ENCODE results near the gene AGPAT4. TPM values are rescaled to one million over a fixed set of nuclear protein-coding genes. Genes with fewer than 3 reads are reported as not detected.
"Not testable (repeated sequence)": the region's sequence is repeated elsewhere in the genome, so short reads cannot be mapped to it uniquely, and the experiment has no call there.

The AGPAT4 gene
- total and polyA plus RNA-seq, 5 donors = 1.5 to 5.1 (median 3.1) TPM

DNA sequence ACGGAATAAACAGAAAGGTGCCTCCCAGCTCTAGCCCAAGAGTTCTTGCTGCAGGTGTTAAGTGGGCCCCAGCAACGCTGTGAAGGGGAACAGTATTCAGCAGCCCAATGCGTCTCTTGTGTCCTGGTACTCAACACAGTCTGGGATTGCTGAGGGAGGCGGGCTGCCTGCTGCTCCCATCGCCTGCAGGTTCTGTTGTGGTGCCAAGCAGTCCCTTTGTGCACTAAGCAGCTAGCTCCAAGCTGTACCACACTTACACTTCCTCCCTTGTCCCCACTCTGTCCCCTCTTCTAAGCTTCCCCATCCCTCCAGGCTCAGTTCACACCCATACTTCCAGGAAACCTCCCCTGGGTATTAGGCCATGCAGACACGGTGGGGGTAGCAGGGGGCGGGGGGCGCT lies 92.7 kb downstream of the AGPAT4 start:
- ATAC-seq (no peak), DNase-seq (no peak)
- Histone ChIP-seq H3K27me3 (ENCODE audit: control insufficient read depth, insufficient read depth) (no peaks in the 10 kb centered on the region), H3K4me1 (ENCODE audit: control insufficient read depth, insufficient read depth, low read length) (no peaks in the 10 kb centered on the region), H3K4me3 (ENCODE audit: low read length) (no peak overlapping the region), H3K9me3 (ENCODE audit: control insufficient read depth, low read length) (no peaks in the 10 kb centered on the region), H3K27ac (ENCODE audit: low read length) (no peak overlapping the region)
- intact Hi-C loops (cut with DNase I) = no loop called here
- WGBS = 88% methylated on average over 8 of the region's 8 CpGs

DNA sequence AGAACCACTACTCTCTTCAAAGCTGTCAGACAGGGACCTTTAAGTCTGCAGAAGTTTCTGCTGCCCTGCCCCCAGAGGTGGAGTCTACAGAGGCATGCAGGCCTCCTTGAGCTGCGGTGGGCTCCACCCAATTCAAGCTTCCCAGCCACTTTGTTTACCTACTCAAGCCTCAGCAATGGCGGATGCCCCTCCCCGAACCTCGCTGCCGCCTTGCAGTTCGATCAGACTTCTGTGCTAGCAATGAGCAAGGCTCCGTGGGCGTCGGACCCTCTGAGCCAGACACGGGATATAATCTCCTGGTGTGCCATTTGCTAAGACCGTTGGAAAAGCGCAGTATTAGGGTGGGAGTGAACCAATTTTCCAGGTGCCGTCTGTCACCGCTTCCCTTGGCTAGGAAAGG lies 95.7 kb downstream of the AGPAT4 start:
- intact Hi-C loops (cut with DNase I); H3K9me3 ChIP-seq (ENCODE audit: control insufficient read depth, low read length); H3K27me3 ChIP-seq (ENCODE audit: control insufficient read depth, insufficient read depth); DNase-seq; ATAC-seq; H3K4me1 ChIP-seq (ENCODE audit: control insufficient read depth, insufficient read depth, low read length); H3K27ac ChIP-seq (ENCODE audit: low read length); H3K4me3 ChIP-seq (ENCODE audit: low read length): not testable (repeated sequence)
- WGBS = 99% methylated on average over 14 of the region's 14 CpGs

DNA sequence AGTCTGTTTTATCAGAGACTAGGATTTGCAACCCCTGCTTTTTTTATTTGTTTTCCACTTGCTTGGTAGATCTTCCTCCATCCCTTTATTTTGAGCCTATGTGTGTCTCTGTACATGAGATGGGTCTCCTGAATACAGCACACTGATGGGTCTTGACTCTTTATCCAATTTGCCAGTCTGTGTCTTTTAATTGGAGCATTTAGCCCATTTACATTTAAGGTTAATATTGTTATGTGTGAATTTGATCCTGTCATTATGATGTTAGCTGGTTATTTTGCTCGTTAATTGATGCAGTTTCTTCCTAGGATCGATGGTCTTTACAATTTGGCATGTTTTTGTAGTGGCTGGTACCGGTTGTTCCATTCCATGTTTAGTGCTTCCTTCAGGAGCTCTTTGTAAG lies 97.4 kb downstream of the AGPAT4 start:
- DNase-seq; H3K27ac ChIP-seq (ENCODE audit: low read length); intact Hi-C loops (cut with DNase I); H3K9me3 ChIP-seq (ENCODE audit: control insufficient read depth, low read length); H3K4me1 ChIP-seq (ENCODE audit: control insufficient read depth, insufficient read depth, low read length); ATAC-seq; H3K27me3 ChIP-seq (ENCODE audit: control insufficient read depth, insufficient read depth); H3K4me3 ChIP-seq (ENCODE audit: low read length): not testable (repeated sequence)
- WGBS = over 99% methylated on average over 3 of the region's 3 CpGs

DNA sequence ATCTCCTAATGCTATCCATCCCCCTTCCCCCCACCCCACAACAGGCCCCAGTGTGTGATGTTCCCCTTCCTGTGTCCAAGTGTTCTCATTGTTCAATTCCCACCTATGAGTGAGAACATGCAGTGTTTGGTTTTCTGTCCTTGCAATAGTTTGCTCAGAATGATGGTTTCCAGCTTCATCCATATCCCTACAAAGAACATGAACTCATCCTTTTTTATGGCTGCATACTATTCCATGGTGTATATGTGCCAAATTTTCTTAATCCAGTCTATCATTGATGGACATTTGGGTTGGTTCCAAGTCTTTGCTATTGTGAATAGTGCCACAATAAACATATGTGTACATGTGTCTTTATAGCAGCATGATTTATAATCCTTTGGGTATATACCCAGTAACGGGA lies 101.1 kb downstream of the AGPAT4 start:
- H3K27ac ChIP-seq (ENCODE audit: low read length); H3K4me1 ChIP-seq (ENCODE audit: control insufficient read depth, insufficient read depth, low read length); ATAC-seq; intact Hi-C loops (cut with DNase I); DNase-seq; H3K4me3 ChIP-seq (ENCODE audit: low read length); H3K27me3 ChIP-seq (ENCODE audit: control insufficient read depth, insufficient read depth); H3K9me3 ChIP-seq (ENCODE audit: control insufficient read depth, low read length): not testable (repeated sequence)
- WGBS = 11% methylated on average over 1 of the region's 1 CpG

DNA sequence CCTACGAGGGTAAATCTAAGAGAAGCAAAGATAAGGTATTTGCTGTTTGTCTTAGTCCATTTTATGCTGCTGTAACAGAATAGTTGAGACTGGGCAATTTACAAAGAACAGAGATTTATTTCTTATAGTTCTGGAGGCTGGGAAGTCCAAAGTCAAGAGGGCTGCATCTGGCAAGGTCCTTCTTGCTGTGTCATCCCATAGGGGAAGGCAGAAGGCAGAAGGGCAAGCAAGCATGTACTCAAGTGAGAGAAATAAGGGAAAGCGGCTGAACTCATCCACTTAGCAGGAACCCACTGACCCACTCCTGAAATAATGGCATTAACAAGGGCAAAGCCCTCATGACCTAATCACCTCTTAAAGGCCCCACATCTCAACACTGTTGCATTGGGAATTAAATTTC lies 102.7 kb downstream of the AGPAT4 start:
- no peaks in the 10 kb centered on the region for H3K27me3 ChIP-seq (ENCODE audit: control insufficient read depth, insufficient read depth)
- H3K4me1 ChIP-seq (ENCODE audit: control insufficient read depth, insufficient read depth, low read length) = no peaks in the 10 kb centered on the region
- no peak overlapping the region for H3K27ac ChIP-seq (ENCODE audit: low read length)
- H3K4me3 ChIP-seq (ENCODE audit: low read length) = no peak overlapping the region
- 92% methylated on average over 2 of the region's 2 CpGs for WGBS
- no peak for DNase-seq
- no peaks in the 10 kb centered on the region for H3K9me3 ChIP-seq (ENCODE audit: control insufficient read depth, low read length)
- intact Hi-C loops (cut with DNase I) = no loop called here
- no peak for ATAC-seq

DNA sequence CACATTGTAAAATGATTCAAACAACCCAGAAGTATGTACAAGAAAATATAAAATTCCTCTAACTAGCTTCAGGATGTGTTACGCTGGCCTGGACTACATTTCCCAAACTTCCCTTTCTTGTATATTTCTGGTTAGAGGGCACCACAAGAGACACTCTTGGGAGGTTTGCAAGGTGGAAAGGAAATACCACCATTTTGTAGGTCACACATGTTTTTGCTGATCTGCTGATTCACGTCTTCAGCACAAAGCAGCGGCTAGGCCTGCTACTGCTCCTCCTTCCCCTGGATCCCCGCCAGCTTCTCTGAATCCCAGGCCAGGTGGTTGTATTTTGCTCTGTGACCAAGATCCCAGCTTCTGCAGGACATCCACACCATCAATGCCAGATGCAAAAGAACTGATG lies 104.2 kb downstream of the AGPAT4 start:
- intact Hi-C loops (cut with DNase I) = loop anchor here in 1 of 4 donors (10.0 kb wide), 1 partner anchor 205 kb away; no protein-coding TSS in a partner anchor
- 66% methylated on average over 4 of the region's 4 CpGs for WGBS
- no peak overlapping the region for H3K27ac ChIP-seq (ENCODE audit: low read length)
- no peaks in the 10 kb centered on the region for H3K9me3 ChIP-seq (ENCODE audit: control insufficient read depth, low read length)
- no peaks in the 10 kb centered on the region for H3K4me1 ChIP-seq (ENCODE audit: control insufficient read depth, insufficient read depth, low read length)
- peak in 1 of 3 donors; percentile 45 for DNase-seq
- ATAC-seq = no peak
- H3K27me3 ChIP-seq (ENCODE audit: control insufficient read depth, insufficient read depth) = no peaks in the 10 kb centered on the region
- no peak overlapping the region for H3K4me3 ChIP-seq (ENCODE audit: low read length)

- H3K27ac ChIP-seq (ENCODE audit: low read length) = no peak overlapping the region
- ATAC-seq = no peak
- DNase-seq = no peak
- no peaks in the 10 kb centered on the region for H3K9me3 ChIP-seq (ENCODE audit: control insufficient read depth, low read length)
- no peaks in the 10 kb centered on the region for H3K27me3 ChIP-seq (ENCODE audit: control insufficient read depth, insufficient read depth)
- 94% methylated on average over 2 of the region's 2 CpGs for WGBS
- intact Hi-C loops (cut with DNase I) = loop anchor here in 1 of 4 donors (10.0 kb wide), 1 partner anchor 206 kb away; no protein-coding TSS in a partner anchor
- no peak overlapping the region for H3K4me3 ChIP-seq (ENCODE audit: low read length)
- no peaks in the 10 kb centered on the region for H3K4me1 ChIP-seq (ENCODE audit: control insufficient read depth, insufficient read depth, low read length)
Observed at GRCh38 chr6:161169035-161169434, 104.8 kb downstream of the AGPAT4 start.

DNA sequence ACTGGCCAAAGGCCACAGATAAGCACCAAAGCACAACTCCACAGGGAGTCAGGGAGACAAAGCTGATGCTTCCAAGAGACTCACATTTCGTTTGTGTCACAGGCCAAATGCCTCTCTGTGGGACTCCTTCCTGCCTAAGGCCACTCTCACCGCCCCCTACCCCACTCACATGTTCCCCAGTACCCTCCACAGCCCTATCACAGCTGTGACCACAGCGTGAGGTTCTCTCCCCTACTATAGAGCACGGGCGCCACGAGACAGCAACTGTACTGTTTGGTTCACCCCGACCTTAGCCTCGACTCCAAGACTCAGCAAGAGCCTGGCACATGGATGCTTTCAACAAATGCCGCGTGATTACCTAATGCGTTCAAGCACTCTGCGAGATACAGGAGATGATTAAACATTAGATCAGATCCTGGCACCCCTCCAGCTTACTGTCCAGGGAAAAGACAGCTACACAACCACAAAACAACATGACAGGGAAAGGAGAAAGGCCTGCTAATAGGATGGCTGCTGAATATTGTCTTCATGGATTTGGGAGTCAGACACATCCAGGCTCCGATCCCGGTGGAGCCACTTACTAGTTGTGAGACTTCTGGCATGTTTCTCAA lies 105.5 kb downstream of the AGPAT4 start:
- intact Hi-C loops (cut with DNase I) = loop anchor here in 1 of 4 donors (10.0 kb wide), 1 partner anchor 206 kb away; no protein-coding TSS in a partner anchor
- no peak for DNase-seq
- H3K4me3 ChIP-seq (ENCODE audit: low read length) = no peak overlapping the region
- 63% methylated on average over 14 of the region's 14 CpGs for WGBS
- H3K4me1 ChIP-seq (ENCODE audit: control insufficient read depth, insufficient read depth, low read length) = no peaks in the 10 kb centered on the region
- peak in 1 of 2 donors; percentile 51 for ATAC-seq
- H3K27ac ChIP-seq (ENCODE audit: low read length) = no peak overlapping the region
- H3K27me3 ChIP-seq (ENCODE audit: control insufficient read depth, insufficient read depth) = no peaks in the 10 kb centered on the region
- no peaks in the 10 kb centered on the region for H3K9me3 ChIP-seq (ENCODE audit: control insufficient read depth, low read length)

DNA sequence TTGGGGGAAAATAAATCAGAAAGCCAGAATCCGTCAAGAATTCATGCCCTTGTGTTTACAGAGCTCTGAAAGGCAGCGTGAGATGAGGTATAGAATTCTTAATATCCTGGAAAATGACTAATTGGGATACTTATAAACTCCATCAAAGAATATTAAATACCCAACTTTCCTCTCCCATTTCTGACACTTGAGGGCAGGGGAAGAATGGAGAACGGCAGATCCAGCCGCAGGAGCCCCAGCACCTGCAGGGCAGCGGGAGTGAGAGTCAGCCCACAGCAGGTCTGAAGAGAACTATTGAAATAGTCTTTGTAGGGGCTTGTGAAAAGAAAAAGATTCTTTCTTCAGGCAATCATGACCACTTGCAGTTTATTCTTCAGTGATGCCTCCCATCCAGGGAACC lies 107.2 kb downstream of the AGPAT4 start:
- WGBS = 95% methylated on average over 5 of the region's 5 CpGs

DNA sequence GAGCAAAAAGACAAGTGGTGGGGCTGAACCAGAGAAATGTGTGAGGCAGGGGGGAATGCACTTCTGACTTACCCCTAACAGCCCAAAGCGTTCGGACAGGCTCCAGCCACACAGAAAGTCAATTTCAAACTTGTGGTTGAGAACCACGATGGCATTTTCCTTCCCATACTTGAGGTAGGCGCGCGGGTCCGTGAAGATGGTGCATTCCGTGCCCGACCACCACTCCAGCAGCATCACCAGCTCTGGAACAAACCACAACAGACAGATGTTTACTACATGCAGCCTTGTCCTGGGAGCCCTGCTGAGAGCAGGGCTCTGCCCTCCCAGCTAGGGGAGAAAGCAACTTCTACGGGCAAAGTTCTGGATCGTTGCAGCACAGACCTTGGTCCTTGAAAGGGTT lies 107.7 kb downstream of the AGPAT4 start:
- intact Hi-C loops (cut with DNase I) = loop anchor here in 1 of 4 donors (10.0 kb wide), 1 partner anchor 209 kb away; no protein-coding TSS in a partner anchor
- Histone ChIP-seq H3K9me3 (ENCODE audit: control insufficient read depth, low read length) (no peaks in the 10 kb centered on the region), H3K27me3 (ENCODE audit: control insufficient read depth, insufficient read depth) (no peaks in the 10 kb centered on the region), H3K4me3 (ENCODE audit: low read length) (no peak overlapping the region), H3K27ac (ENCODE audit: low read length) (no peak overlapping the region), H3K4me1 (ENCODE audit: control insufficient read depth, insufficient read depth, low read length) (no peaks in the 10 kb centered on the region)
- no peak for DNase-seq
- ATAC-seq = no peak
- WGBS = 92% methylated on average over 11 of the region's 11 CpGs

More for the DNA sequence above, 107.2 kb downstream of the AGPAT4 start:
- intact Hi-C loops (cut with DNase I) = loop anchor here in 1 of 4 donors (10.0 kb wide), 1 partner anchor 208 kb away; no protein-coding TSS in a partner anchor
- H3K27ac ChIP-seq (ENCODE audit: low read length) = no peak overlapping the region
- ATAC-seq = no peak
- H3K27me3 ChIP-seq (ENCODE audit: control insufficient read depth, insufficient read depth) = no peaks in the 10 kb centered on the region
- H3K4me3 ChIP-seq (ENCODE audit: low read length) = no peak overlapping the region
- no peaks in the 10 kb centered on the region for H3K4me1 ChIP-seq (ENCODE audit: control insufficient read depth, insufficient read depth, low read length)
- H3K9me3 ChIP-seq (ENCODE audit: control insufficient read depth, low read length) = no peaks in the 10 kb centered on the region
- DNase-seq = no peak

- no peak for ATAC-seq
- Histone ChIP-seq H3K9me3 (ENCODE audit: control insufficient read depth, low read length) (no peaks in the 10 kb centered on the region), H3K4me3 (ENCODE audit: low read length) (no peak overlapping the region), H3K4me1 (ENCODE audit: control insufficient read depth, insufficient read depth, low read length) (no peaks in the 10 kb centered on the region), H3K27me3 (ENCODE audit: control insufficient read depth, insufficient read depth) (no peaks in the 10 kb centered on the region), H3K27ac (ENCODE audit: low read length) (no peak overlapping the region)
- DNase-seq = no peak
- intact Hi-C loops (cut with DNase I) = loop anchor here in 1 of 4 donors (10.0 kb wide), 1 partner anchor 211 kb away; no protein-coding TSS in a partner anchor
- WGBS = 98% methylated on average over 9 of the region's 9 CpGs
Observed at GRCh38 chr6:161164182-161164625, 109.7 kb downstream of the AGPAT4 start.
